DND-41 (cell line): ENCODE measurements around the gene TIE1.

ENCODE experiments used
- EZH2 ChIP-seq: IDR thresholded peaks from 3 replicates; pipeline ENCODE4 v1.6.1; 2012; ENCODE audit warnings: borderline replicate concordance, low read depth, mild to moderate bottlenecking, moderate library complexity, low read length, inconsistent platforms; ENCODE audit not compliant: severe bottlenecking
- TF ChIP-seq, protein P1 (sequence below): IDR thresholded peaks from 2 replicates; pipeline ENCODE4 v1.5.1; 2012; ENCODE audit warnings: borderline replicate concordance, low read length, moderate library complexity, mild to moderate bottlenecking; ENCODE audit not compliant: poor library complexity, severe bottlenecking; ENCODE audit errors: extremely low read depth

DNA sequence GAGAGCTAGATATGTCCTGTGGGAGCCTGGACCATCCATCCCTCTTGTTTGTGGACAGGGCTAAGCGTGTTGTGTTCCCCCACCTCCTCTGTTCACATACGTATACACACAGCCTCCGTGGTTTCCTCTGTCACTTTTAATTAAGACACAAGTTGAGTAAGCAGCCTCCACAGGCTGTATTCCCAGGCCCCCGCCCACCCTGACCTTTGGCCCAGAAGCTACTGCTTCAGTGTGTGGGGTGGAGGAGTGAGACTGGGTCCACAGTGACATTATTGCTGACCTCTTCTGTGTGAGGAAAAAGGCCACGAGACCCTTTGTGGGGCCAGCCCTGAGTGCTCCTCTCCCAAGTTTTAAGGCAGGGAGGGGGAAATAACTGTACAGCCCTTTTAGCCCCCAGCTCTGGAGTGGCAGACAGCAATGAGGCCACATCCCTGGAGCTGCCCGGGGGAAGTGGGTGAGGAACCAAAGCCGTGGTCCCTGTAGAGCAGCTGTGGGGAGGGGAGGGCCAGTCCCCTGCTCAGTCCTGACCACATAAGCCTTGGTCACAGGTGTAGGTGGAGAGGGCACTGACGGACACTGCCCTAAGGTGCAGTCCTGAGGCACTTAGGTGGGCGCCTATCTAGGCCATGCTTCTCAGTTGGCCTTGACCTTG, 62.6 kb downstream of the TIE1 start:
- TF ChIP-seq, protein P1, sequence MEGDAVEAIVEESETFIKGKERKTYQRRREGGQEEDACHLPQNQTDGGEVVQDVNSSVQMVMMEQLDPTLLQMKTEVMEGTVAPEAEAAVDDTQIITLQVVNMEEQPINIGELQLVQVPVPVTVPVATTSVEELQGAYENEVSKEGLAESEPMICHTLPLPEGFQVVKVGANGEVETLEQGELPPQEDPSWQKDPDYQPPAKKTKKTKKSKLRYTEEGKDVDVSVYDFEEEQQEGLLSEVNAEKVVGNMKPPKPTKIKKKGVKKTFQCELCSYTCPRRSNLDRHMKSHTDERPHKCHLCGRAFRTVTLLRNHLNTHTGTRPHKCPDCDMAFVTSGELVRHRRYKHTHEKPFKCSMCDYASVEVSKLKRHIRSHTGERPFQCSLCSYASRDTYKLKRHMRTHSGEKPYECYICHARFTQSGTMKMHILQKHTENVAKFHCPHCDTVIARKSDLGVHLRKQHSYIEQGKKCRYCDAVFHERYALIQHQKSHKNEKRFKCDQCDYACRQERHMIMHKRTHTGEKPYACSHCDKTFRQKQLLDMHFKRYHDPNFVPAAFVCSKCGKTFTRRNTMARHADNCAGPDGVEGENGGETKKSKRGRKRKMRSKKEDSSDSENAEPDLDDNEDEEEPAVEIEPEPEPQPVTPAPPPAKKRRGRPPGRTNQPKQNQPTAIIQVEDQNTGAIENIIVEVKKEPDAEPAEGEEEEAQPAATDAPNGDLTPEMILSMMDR: no peak
- no peak for TF ChIP-seq EZH2
